ENCODE measurements around the gene ATP5PF. TPM values are rescaled to one million over a fixed set of nuclear protein-coding genes. Genes with fewer than 3 reads are reported as not detected.

The ATP5PF gene
- total RNA-seq, 1 donor from 2014 or later: 139 TPM

DNA sequence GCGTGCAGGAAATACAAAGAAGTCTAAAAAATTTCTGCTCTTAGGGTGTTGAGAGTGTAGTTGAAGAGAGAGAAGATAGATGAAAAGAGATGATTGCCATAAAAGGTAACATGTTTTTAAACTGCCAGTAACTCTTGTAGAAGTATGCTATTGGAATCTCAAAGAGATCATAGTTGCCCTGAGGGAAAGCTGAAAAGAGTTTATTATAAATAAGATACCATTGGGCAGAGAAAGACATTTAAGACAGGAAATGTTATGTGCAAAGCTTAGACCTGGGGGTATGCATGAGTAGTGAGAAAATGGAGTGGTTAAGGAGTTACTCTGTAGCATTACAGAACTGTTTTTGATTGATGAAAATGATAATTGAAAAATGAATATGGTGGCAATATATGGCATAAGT lies 17.7 kb upstream of the ATP5PF start:
- Mint-ChIP-seq H3K27me3 (no peaks in the 10 kb centered on the region), H3K4me1 (ENCODE audit: unreplicated experiment) (peaks cover 4% of the 10 kb centered on the region), H3K36me3 (peaks cover 33% of the 10 kb centered on the region), H3K9me3 (peaks cover 5% of the 10 kb centered on the region), H3K4me3 (peak overlapping the region; percentile 51), H3K27ac (peak overlapping the region; percentile 72)
- no peak for DNase-seq (ENCODE audit: extremely low spot score, unreplicated experiment)
- TF ChIP-seq, protein P1, sequence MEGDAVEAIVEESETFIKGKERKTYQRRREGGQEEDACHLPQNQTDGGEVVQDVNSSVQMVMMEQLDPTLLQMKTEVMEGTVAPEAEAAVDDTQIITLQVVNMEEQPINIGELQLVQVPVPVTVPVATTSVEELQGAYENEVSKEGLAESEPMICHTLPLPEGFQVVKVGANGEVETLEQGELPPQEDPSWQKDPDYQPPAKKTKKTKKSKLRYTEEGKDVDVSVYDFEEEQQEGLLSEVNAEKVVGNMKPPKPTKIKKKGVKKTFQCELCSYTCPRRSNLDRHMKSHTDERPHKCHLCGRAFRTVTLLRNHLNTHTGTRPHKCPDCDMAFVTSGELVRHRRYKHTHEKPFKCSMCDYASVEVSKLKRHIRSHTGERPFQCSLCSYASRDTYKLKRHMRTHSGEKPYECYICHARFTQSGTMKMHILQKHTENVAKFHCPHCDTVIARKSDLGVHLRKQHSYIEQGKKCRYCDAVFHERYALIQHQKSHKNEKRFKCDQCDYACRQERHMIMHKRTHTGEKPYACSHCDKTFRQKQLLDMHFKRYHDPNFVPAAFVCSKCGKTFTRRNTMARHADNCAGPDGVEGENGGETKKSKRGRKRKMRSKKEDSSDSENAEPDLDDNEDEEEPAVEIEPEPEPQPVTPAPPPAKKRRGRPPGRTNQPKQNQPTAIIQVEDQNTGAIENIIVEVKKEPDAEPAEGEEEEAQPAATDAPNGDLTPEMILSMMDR (conservative IDR thresholded peaks at IDR 0.05): no peak

DNA sequence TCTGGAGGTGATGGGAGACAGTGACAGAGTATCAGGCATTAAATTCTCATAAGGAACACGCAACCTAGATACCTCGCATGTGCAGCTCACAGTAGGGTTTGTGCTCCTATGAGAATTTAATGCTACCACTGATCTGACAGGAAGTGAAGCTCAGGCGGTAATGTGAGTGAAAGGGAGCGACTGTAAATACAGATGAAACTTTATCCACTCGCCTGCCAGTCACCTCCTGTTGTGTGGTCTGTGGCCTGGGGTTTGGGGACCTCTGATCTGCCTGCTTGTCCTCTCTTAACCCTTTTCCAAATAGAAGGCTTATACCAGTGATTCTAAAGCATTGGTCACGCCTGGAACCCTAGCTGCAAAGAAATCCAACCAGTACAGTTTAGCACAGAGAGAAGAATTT lies 15.4 kb upstream of the ATP5PF start:
- H3K27ac Mint-ChIP-seq: no peak overlapping the region
- no peaks in the 10 kb centered on the region for H3K27me3 Mint-ChIP-seq
- peaks cover 5% of the 10 kb centered on the region for H3K9me3 Mint-ChIP-seq
- no peak for DNase-seq (ENCODE audit: extremely low spot score, unreplicated experiment)
- H3K36me3 Mint-ChIP-seq: peaks cover 21% of the 10 kb centered on the region
- TF ChIP-seq, protein P1 (conservative IDR thresholded peaks at IDR 0.05): no peak
- H3K4me3 Mint-ChIP-seq: no peak overlapping the region
- H3K4me1 Mint-ChIP-seq (ENCODE audit: unreplicated experiment): peaks cover 4% of the 10 kb centered on the region

DNA sequence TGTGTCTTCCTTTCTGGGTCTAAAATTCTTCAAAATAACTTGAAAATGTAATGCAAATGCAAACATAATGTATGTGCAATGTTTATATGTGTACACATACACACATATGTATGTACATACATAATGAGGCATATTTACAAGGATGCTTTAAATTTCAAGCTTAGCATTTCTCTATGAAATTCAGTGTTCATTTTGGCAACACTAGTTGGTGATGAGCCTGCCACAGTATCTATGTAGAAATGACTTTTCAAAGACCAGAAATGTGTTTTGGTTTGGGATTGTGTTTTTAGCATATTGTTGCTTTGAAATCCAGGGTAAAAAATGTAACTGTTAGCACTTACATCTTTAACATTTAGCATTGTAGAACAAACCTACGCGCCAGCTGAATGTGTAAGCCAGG lies 10.2 kb upstream of the ATP5PF start:
- H3K27me3 Mint-ChIP-seq: no peaks in the 10 kb centered on the region
- H3K27ac Mint-ChIP-seq: no peak overlapping the region
- no peak for DNase-seq (ENCODE audit: extremely low spot score, unreplicated experiment)
- no peak overlapping the region for H3K4me3 Mint-ChIP-seq
- no peaks in the 10 kb centered on the region for H3K9me3 Mint-ChIP-seq
- H3K4me1 Mint-ChIP-seq (ENCODE audit: unreplicated experiment): no peaks in the 10 kb centered on the region
- H3K36me3 Mint-ChIP-seq: peaks cover 14% of the 10 kb centered on the region
- TF ChIP-seq, protein P1 (conservative IDR thresholded peaks at IDR 0.05): no peak

DNA sequence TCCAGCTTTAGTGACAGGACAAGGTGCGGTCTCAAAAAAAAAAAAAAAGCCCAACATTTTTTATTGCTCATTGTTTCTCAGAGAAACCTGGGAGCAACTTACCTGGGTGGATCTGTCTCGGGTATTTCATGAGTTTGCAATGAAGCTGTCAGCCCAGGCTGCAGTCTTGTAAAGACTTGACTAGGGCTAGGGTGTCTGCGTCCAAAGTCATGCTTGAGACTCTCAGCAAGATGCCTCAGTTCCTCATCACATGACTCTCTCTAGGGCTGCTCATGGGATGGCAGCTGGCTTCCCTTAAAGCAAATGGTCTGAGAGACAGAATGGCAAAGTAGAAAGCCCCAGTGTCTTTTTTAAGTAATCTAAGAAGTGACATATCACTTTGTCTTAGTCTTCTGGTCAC lies 8.2 kb upstream of the ATP5PF start:
- TF ChIP-seq, protein P1 (conservative IDR thresholded peaks at IDR 0.05): no peak
- H3K27ac Mint-ChIP-seq: peak overlapping the region; percentile 52
- H3K9me3 Mint-ChIP-seq: no peaks in the 10 kb centered on the region
- H3K36me3 Mint-ChIP-seq: peaks cover 11% of the 10 kb centered on the region
- peaks cover 5% of the 10 kb centered on the region for H3K4me1 Mint-ChIP-seq (ENCODE audit: unreplicated experiment)
- DNase-seq (ENCODE audit: extremely low spot score, unreplicated experiment): no peak
- no peak overlapping the region for H3K4me3 Mint-ChIP-seq
- no peaks in the 10 kb centered on the region for H3K27me3 Mint-ChIP-seq

DNA sequence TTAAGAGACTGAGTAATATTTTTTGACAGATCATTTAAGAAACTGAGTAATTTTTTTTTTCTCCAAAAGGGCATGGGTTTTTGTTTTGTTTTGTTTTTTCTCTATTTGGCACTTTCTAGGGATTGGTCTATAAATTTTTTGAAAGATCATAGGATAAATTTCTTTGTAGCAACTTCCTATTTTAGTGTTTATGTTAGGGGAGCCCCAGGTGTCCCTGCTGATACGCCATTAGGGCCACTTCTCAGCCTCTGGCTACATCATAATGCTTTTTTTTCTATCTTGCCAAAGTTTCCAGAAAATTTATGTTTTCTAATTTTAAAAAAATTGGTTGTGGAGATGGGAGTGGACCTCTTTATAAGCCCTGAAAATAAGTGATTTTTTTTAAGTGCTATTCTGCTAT lies 2.7 kb upstream of the ATP5PF start:
- Mint-ChIP-seq H3K27ac (peak overlapping the region; percentile 95), H3K9me3 (no peaks in the 10 kb centered on the region), H3K4me1 (ENCODE audit: unreplicated experiment) (peaks cover 27% of the 10 kb centered on the region), H3K4me3 (peak overlapping the region; percentile 94), H3K36me3 (peaks cover 17% of the 10 kb centered on the region), H3K27me3 (peaks cover 3% of the 10 kb centered on the region)
- DNase-seq (ENCODE audit: extremely low spot score, unreplicated experiment): no peak
- TF ChIP-seq, protein P1 (conservative IDR thresholded peaks at IDR 0.05): no peak

All from type B pancreatic cell (in vitro differentiated cells).